Astrocyte of the cerebellum (primary cell): Measurements from ENCODE around the gene PPFIA1.

ENCODE experiments used
- DNase-seq: peaks from one replicate; pipeline ENCODE4 v3.0.0-alpha.2; 2011; ENCODE audit warnings: low read depth
- H3K4me3 ChIP-seq: 2 replicates; pipeline ENCODE4 v1.5.1; 2011; ENCODE audit warnings: mild to moderate bottlenecking, low read depth, low read length, moderate library complexity
- in situ Hi-C: cut with HindIII; loops from 2 replicates; pipeline ENCODE4 v1.10.0; 2017; ENCODE audit warnings: low sequenced_read_pairs
- TF ChIP-seq, protein P1 (sequence below): IDR thresholded peaks from 2 replicates; pipeline ENCODE4 v1.5.1; 2012; ENCODE audit warnings: low read length, low read depth, moderate library complexity, mild to moderate bottlenecking; ENCODE audit errors: missing control alignments

Gene PPFIA1

GRCh38 chr11:70397983-70398833 lies 127.7 kb downstream of the PPFIA1 start, which contains the start of gene CTTN:
Gene CTTN (plus strand): TSS chr11:70398529. CDS start chr11:70407298, 8,769 bp downstream.
- TF ChIP-seq, protein P1, sequence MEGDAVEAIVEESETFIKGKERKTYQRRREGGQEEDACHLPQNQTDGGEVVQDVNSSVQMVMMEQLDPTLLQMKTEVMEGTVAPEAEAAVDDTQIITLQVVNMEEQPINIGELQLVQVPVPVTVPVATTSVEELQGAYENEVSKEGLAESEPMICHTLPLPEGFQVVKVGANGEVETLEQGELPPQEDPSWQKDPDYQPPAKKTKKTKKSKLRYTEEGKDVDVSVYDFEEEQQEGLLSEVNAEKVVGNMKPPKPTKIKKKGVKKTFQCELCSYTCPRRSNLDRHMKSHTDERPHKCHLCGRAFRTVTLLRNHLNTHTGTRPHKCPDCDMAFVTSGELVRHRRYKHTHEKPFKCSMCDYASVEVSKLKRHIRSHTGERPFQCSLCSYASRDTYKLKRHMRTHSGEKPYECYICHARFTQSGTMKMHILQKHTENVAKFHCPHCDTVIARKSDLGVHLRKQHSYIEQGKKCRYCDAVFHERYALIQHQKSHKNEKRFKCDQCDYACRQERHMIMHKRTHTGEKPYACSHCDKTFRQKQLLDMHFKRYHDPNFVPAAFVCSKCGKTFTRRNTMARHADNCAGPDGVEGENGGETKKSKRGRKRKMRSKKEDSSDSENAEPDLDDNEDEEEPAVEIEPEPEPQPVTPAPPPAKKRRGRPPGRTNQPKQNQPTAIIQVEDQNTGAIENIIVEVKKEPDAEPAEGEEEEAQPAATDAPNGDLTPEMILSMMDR: no peak
- in situ Hi-C loops: no loop called here
- H3K4me3 ChIP-seq: peak within 1 kb of the TSS; percentile 75
- DNase-seq: peak; percentile 66

GRCh38 chr11:70398834-70399680 lies 128.6 kb downstream of the PPFIA1 start:
- H3K4me3 ChIP-seq: peak overlapping the region; percentile 75
- in situ Hi-C loops: no loop called here
- DNase-seq: no peak
- TF ChIP-seq, protein P1: no peak

DNA sequence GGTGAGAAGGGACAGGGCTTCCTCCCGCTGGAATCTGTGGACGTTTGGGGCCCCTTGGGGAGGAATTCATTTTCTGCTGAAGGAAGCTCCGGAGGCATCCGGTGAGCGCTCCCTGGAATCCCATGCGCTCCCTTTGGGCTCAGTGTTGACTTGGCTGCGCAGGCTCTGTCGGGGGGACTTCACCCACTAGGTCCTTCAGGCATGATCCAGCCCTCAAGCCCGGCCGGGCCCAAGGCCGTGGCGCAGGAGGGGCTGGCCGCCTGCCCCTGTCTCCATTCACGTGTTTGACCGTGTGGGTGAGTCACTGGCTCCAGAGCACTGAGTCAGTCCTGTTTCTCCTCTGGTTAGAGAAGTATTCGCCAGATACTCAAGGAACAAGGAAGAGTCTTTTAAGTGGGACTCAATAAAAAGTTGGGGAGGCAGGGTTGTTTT lies 129.2 kb downstream of the PPFIA1 start:
- TF ChIP-seq, protein P1: no peak
- in situ Hi-C loops: no loop called here
- peak; percentile 90 for DNase-seq
- peak overlapping the region; percentile 75 for H3K4me3 ChIP-seq

DNA sequence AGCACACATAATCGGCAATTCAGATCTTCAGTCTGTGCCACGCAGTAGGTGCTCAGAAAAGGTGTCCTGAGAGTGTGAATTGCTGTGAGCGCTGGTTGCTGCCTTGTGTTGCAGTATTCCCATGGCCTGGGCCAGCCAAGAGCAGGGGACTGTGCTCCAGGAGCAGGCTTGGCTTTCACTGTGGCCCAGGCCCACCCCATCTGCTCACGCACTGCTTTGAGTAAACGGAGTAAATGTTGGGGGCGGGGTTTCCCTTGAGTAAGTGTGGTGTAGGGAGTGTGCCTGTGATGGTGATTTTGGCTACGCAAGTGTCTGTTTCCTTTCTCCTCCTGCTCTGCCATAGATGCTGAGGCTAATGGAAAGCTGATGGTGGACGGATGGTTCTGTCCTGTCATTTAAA lies 130.2 kb downstream of the PPFIA1 start:
- DNase-seq: no peak
- TF ChIP-seq, protein P1: no peak
- in situ Hi-C loops: no loop called here
- H3K4me3 ChIP-seq: no peak overlapping the region

DNA sequence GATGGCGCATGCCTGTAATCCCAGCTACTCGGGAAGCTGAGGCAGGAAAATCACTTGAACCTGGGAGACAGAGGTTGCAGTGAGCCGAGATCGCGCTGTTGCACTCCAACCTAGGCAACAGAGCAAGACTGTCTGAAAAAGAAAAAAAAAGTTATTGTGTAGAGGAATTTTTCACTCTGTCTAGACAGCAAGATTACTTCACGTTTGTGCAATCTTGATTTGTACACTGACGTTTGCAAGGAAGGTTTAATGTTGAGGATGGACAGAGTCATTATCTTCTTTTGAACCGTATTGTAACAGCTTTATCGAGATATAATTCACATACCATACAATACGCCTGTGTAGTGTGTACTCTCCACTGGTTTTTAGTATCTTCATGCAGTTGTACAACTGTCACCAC lies 131.5 kb downstream of the PPFIA1 start:
- in situ Hi-C loops: no loop called here
- no peak for DNase-seq
- H3K4me3 ChIP-seq: no peak overlapping the region
- TF ChIP-seq, protein P1: no peak

- H3K4me3 ChIP-seq: no peak overlapping the region
- TF ChIP-seq, protein P1: no peak
- DNase-seq: no peak
- in situ Hi-C loops: no loop called here
These were observed 132.2 kb downstream of the PPFIA1 start for GRCh38 chr11:70402685-70403084.
